Tibial artery (tissue), 4 donors: Measurements from ENCODE around the gene CTDNEP1.

Experiments used
- DNase-seq, 2 donors: peaks; one replicate each; pipeline ENCODE4 v3.0.0-alpha.2; 2019
- H3K27ac ChIP-seq, 2 donors: fragments of 200-600 bp; sonication (generic) in 1 of 2; 1 replicate in 1 of 2; 2 replicates in 1 of 2; pipeline ENCODE4 v1.5.1; 2018 to 2019; ENCODE audit warnings: mild to moderate bottlenecking in 1 of 2
- H3K27me3 ChIP-seq, 2 donors: fragments of 200-600 bp; sonication (generic) in 1 of 2; one replicate each; pipeline versions ENCODE4 v1.5.1 to v1.6.0; 2016 to 2019
- H3K36me3 ChIP-seq, 3 donors: fragments of 200-600 bp; sonication (generic) in 2 of 3; one replicate each; pipeline ENCODE4 v1.5.1; 2016 to 2019; ENCODE audit warnings: mild to moderate bottlenecking in 2 of 3
- H3K4me1 ChIP-seq, 4 donors: fragments of 200-600 bp; sonication (generic) in 2 of 4; 1 replicate in 3 of 4; 2 replicates in 1 of 4; pipeline ENCODE4 v1.5.1; 2016 to 2019
- H3K4me3 ChIP-seq, 2 donors: fragments of 200-600 bp; sonication (generic) in 1 of 2; 1 replicate in 1 of 2; 2 replicates in 1 of 2; pipeline ENCODE4 v1.5.1; 2018 to 2019; ENCODE audit warnings: mild to moderate bottlenecking in 2 of 2
- H3K9me3 ChIP-seq, 3 donors: fragments of 200-600 bp; sonication (generic) in 1 of 3; one replicate each; pipeline ENCODE4 v1.5.1; 2016 to 2019
- intact Hi-C: fragments of 100-400 bp; cut with DNase I; formaldehyde crosslinking; loops from one replicate; pipeline ENCODE4 v1.15.0; 2023; ENCODE audit warnings: low total_unique reads
- TF ChIP-seq, protein P1 (sequence below), 2 experiments: fragments of 200-600 bp in 1 of 2; fragments of 450-650 bp in 1 of 2; IDR thresholded peaks; one replicate each; pipeline ENCODE4 v1.5.1; 2017 to 2019; ENCODE audit warnings: antibody characterized with exemption in 2 of 2, mild to moderate bottlenecking in 1 of 2, moderate library complexity in 1 of 2

The CTDNEP1 gene

DNA sequence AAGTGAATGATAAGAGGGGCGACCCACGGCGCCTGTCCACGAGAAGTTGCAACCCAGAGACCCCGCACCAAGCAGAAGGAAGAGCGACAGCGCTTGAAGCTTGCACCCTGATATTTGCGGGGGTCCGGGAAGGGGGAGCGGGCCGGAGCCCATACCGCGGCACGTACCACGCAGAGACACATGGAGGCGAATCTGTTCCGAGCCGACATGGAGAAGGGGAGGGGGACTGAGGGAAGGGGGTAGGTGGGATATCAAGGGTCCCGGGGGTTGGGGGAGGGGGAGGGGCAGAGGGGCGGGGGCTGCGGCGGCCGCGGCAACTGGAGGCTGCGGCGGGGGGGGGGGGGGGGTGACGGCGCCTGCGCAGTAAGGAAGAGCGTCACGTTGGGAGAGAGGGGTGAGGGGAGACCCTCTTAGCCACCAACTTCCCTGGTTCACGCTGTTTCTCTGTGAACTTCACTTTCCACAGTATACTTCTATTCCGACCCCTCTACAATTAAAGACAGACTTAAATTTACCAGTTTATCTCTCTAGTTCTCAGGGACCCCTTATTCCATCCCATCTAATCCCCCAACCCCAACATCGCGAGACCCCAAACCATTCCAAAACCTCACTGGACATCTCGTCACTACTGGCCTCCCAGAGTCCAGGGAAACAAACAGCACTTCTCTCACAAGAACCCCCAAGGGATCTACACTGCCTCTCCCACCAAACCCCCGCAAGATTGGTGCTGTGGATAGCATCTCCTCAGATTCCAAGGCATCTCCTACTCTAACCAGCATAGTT lies 39.9 kb downstream of the CTDNEP1 start:
- intact Hi-C loops = no loop called here
- no peak for DNase-seq
- Histone ChIP-seq H3K4me3 (no peak overlapping the region), H3K27ac (no peak overlapping the region), H3K27me3 (peaks cover 0 to 49% of the 10 kb centered on the region in 2 donors), H3K4me1 (peaks cover 0 to 33% (median 27%) of the 10 kb centered on the region in 4 donors), H3K36me3 (no peaks in the 10 kb centered on the region), H3K9me3 (no peaks in the 10 kb centered on the region)
- TF ChIP-seq, protein P1, sequence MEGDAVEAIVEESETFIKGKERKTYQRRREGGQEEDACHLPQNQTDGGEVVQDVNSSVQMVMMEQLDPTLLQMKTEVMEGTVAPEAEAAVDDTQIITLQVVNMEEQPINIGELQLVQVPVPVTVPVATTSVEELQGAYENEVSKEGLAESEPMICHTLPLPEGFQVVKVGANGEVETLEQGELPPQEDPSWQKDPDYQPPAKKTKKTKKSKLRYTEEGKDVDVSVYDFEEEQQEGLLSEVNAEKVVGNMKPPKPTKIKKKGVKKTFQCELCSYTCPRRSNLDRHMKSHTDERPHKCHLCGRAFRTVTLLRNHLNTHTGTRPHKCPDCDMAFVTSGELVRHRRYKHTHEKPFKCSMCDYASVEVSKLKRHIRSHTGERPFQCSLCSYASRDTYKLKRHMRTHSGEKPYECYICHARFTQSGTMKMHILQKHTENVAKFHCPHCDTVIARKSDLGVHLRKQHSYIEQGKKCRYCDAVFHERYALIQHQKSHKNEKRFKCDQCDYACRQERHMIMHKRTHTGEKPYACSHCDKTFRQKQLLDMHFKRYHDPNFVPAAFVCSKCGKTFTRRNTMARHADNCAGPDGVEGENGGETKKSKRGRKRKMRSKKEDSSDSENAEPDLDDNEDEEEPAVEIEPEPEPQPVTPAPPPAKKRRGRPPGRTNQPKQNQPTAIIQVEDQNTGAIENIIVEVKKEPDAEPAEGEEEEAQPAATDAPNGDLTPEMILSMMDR (IDR thresholded peaks at IDR 0.05) = no peak

DNA sequence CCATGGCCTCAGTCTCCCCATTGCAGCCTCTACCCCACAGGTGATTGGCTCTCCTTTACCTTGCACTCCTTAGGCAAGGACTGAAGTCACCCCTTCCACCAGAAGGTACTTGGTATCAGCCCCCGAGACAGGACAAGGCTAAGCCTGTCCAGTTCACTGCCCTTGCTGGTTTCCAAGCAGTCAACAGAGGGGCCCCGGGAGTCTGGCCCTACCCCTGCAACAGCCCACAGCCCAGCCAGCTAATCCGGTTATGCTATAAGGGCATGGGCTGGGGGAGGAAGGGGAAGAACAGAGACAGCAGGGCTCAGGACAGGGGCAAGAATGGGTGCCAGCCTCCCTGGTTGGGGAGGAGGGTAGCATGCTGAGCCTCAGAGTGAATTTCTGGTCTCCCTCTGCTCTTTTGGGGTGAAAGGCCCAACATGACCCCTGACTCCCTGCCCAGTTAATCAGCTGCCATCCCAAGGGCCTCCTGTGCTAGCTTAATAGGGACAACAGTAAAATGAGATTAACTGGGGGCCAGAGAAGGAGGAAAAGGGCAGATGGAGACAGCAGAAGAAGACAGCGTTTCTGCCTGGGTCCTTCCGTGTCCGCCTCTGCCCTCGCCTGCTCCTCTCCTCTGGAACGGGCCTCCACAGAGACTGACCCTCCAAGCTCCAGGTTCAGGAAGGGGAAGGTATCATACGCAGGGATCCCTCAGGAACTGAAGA lies 42.6 kb downstream of the CTDNEP1 start:
- H3K36me3 ChIP-seq = no peaks in the 10 kb centered on the region
- peaks cover 0 to 43% of the 10 kb centered on the region in 2 donors for H3K27me3 ChIP-seq
- peaks cover 0 to 22% (median 11%) of the 10 kb centered on the region in 4 donors for H3K4me1 ChIP-seq
- TF ChIP-seq, protein P1 (IDR thresholded peaks at IDR 0.05) = no peak
- no peaks in the 10 kb centered on the region for H3K9me3 ChIP-seq
- intact Hi-C loops = no loop called here
- no peak overlapping the region for H3K4me3 ChIP-seq
- no peak overlapping the region for H3K27ac ChIP-seq
- DNase-seq = no peak

DNA sequence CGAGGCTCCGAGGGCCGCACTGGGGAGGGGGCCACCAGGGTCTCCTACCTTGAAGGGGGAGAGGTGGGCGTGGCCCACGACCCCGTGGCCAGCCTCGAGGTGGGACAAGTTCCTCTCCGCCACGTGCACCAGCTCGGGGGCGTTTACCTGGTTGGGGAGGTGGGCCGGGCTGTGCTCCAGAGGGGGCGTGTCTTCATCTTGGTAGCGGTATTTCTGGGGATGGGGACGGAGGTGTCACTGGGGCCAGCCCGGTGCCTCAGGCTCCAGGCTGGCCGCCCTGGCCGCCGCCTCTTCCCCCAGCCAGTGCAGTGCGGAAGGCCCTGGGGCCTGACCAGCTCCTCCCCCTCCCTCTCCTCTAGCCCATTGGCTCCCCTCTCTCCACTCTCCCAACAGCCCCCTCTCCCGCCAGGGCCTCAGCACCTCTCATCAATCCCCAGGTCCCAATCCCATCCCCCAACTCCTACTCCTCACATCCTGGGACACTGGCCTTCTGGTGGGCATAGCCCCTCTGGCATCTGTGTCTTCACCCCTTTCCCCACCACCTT lies 43.4 kb downstream of the CTDNEP1 start:
- TF ChIP-seq, protein P1 (IDR thresholded peaks at IDR 0.05) = no peak
- H3K4me1 ChIP-seq = peaks cover 0 to 18% (median 8%) of the 10 kb centered on the region in 4 donors

DNA sequence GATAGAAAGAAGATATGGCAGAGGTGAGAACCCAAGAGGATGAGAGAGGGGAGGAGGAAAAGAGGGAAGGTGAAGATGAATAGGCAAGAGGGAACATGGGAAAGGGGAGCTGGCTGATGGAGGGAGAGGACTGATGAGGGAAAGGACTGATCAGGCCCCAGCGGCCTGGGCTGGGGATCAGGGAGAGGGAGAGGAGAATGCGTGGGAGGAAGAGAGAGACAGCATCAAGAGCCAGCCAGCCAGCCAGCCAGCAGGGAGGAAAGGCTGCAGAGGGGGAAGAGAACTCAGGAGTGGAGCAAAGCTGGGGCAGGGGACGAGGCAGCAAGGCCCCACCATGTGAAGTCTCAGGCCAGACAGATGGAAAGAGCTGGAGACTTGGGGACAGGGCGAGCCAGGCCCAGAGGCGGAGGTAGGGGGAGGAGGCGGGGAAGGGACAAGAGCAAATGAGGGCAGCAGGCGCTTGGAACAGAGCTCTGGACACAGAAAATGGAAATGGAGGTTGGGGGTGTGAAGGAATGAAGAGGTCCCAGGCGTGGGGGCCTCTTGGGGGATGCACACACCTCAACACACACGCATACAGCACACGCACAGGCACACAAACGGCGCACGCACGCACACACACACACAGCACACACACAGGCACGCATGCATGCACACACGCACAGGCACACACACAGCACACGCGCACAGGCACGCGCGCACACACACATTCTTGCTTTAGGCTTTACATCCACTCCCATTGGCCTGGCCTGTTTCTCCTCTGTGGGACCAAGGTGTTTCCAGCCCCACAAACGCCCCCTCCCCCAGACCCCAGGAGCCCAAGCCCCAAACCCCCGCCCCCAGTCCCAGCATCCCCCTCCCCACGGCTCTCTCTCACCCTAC lies 44.2 kb downstream of the CTDNEP1 start:
- Histone ChIP-seq H3K27me3 (peaks cover 0 to 42% of the 10 kb centered on the region in 2 donors), H3K9me3 (no peaks in the 10 kb centered on the region), H3K27ac (no peak overlapping the region), H3K4me3 (no peak overlapping the region), H3K36me3 (peaks cover 0 to 15% (median 12%) of the 10 kb centered on the region in 3 donors), H3K4me1 (peaks cover 0 to 18% (median 8%) of the 10 kb centered on the region in 4 donors)
- TF ChIP-seq, protein P1 (IDR thresholded peaks at IDR 0.05) = no peak
- no peak for DNase-seq
- intact Hi-C loops = no loop called here

More for the DNA sequence above, 43.4 kb downstream of the CTDNEP1 start:
- Histone ChIP-seq H3K36me3 (peaks cover 0 to 7% (median 7%) of the 10 kb centered on the region in 3 donors), H3K4me3 (no peak overlapping the region), H3K9me3 (no peaks in the 10 kb centered on the region), H3K27ac (no peak overlapping the region), H3K27me3 (peaks cover 0 to 43% of the 10 kb centered on the region in 2 donors)
- no peak for DNase-seq
- intact Hi-C loops = no loop called here

DNA sequence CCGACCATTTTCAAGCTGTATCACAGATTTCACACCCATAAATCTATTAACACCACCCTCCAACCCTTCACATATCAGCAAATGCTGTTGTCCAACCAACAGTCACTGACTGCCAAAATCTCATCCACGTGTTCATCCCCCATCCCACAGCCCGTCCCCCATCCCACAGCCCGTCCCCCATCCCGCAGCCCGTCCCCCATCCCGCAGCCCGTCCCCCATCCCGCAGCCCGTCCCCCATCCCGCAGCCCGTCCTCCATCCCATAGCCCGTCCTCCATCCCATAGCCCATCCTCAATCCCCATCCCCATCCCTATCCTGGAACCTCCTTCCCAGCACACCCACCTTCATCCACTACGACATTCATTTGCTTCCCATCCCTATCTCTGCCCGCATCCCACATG lies 46.0 kb downstream of the CTDNEP1 start:
- Histone ChIP-seq H3K27ac (peak overlapping the region; percentile 56 to 58), H3K4me1 (peaks cover 0 to 18% (median 8%) of the 10 kb centered on the region in 4 donors), H3K9me3 (no peaks in the 10 kb centered on the region), H3K36me3 (peaks cover 0 to 24% (median 22%) of the 10 kb centered on the region in 3 donors), H3K27me3 (peaks cover 0 to 24% of the 10 kb centered on the region in 2 donors), H3K4me3 (peak overlapping the region; percentile 53 to 54)
- TF ChIP-seq, protein P1 (IDR thresholded peaks at IDR 0.05) = no peak
- intact Hi-C loops = no loop called here
- DNase-seq = no peak
